ENCODE results near the gene CNTNAP4.

- TF ChIP-seq, protein P1, sequence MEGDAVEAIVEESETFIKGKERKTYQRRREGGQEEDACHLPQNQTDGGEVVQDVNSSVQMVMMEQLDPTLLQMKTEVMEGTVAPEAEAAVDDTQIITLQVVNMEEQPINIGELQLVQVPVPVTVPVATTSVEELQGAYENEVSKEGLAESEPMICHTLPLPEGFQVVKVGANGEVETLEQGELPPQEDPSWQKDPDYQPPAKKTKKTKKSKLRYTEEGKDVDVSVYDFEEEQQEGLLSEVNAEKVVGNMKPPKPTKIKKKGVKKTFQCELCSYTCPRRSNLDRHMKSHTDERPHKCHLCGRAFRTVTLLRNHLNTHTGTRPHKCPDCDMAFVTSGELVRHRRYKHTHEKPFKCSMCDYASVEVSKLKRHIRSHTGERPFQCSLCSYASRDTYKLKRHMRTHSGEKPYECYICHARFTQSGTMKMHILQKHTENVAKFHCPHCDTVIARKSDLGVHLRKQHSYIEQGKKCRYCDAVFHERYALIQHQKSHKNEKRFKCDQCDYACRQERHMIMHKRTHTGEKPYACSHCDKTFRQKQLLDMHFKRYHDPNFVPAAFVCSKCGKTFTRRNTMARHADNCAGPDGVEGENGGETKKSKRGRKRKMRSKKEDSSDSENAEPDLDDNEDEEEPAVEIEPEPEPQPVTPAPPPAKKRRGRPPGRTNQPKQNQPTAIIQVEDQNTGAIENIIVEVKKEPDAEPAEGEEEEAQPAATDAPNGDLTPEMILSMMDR (conservative IDR thresholded peaks at IDR 0.05; ENCODE audit: low read depth, low read length): no peak
- TF ChIP-seq POLR2A (IDR thresholded peaks at IDR 0.05; ENCODE audit: low read depth, low read length) (no peak), SMC3 (IDR thresholded peaks at IDR 0.05; ENCODE audit: low read depth, low read length) (no peak), MAZ (IDR thresholded peaks at IDR 0.05; ENCODE audit: borderline replicate concordance, low read depth, low read length) (no peak), ELK1 (IDR thresholded peaks at IDR 0.05; ENCODE audit: borderline replicate concordance, low read depth, low read length) (no peak), RAD21 (IDR thresholded peaks at IDR 0.05; ENCODE audit: low read length) (no peak)
Measured at GRCh38 chr16:76311260-76311659, 34.1 kb downstream of the CNTNAP4 start.
